HG03432 (cell line): ENCODE data around the gene LOXL1.

ENCODE experiments used
- ATAC-seq: cut with Tn5 transposase; IDR thresholded peaks from one replicate; pipeline ENCODE4 v1.9.1; 2021; ENCODE audit warnings: mild to moderate bottlenecking, moderate library complexity; ENCODE audit not compliant: unreplicated experiment

Gene LOXL1

DNA sequence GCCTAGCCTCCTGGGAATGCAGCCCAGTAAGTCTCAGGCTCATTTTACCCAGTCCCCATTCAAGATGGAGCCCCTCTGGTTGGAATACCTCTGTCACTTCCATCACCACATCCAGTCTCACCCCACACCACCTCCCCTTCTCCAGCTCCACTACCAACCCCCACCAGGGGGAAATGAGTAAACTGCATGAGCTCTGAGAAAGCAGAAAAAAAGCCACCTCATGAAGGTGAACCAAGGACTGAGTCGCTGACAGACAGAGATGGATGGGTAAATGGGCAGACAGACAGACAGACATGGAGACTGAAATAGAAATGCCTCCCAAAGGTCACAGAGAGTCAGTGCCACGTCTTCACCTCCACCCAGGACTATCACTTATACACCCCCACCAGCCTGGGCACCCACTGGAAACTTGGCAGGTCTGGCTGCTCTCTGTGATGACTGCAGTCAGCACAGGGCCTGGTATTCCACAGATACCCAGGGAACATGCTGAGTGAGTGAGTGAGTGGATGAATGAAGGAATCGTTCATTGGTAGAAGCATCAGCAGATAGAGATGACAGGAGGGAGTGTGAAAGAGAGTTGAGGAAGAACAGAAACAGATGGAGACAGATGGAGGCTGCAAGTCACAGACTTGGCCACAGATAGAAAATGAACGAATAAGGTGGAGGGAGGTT, 4.9 kb upstream of the LOXL1 start:
- ATAC-seq = no peak

DNA sequence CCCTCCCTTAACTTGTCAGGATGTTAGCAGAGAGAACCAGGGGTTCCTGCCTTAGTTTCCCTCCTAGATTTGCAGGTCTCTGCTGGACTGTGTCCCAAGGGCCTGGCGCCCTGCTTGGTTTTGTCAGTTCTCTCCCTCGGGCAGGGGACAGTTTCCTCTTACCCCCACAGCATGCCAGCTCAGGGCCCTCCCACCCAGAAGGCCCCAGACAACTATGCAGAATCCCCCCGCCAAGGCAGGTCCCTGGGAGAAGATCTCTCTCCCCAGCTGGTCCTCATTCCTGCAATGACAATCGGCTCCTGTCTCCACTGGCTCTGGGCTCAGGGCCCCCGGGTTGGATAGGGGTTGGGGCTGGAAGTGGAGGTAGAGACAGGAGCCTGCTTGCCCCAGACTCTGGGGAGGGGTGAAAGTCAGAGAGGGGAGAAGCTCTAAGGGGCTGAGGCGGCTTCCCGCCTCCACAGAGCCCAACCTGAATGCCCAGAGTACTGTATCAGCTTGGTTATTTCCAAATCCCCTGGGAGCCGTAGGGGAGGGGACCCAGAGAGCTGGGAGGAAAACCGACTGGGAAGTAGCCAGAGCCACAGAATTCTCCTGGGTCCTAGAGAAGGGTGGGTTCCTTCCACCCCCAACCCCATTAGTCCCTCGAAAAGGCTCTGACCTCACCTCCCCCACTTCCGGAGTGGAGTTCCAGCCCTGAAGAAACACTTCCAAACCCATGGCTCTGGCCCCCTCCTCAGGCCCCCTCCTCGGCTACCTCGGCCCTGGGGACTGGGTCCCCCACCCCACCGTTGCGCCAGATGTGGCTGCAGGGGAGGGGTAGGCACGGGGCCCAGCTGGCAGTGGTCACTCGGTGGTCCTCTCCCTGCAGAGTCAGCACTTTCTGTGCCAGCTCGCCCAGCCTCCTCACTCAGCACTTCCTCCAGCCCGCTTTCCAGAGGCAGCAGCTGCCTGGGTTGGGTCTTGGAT, 3.8 kb upstream of the LOXL1 start:
- no peak for ATAC-seq

DNA sequence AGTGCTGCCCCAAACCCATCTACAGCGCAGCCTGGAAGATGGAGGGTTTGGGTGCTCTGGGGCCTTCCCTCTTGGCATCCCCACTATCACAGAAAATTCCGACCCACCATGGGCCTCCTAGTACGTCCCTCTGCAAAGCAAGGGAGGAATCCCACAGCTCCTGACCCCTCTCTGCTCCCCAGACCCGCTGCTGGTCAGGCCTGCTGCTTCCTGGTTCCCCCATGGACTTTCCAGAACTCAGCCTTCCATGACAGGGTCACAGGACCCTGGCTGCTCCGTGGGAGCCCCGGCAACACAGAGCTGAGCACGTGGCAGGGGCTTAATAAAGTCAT, 3.1 kb upstream of the LOXL1 start:
- ATAC-seq = no peak

DNA sequence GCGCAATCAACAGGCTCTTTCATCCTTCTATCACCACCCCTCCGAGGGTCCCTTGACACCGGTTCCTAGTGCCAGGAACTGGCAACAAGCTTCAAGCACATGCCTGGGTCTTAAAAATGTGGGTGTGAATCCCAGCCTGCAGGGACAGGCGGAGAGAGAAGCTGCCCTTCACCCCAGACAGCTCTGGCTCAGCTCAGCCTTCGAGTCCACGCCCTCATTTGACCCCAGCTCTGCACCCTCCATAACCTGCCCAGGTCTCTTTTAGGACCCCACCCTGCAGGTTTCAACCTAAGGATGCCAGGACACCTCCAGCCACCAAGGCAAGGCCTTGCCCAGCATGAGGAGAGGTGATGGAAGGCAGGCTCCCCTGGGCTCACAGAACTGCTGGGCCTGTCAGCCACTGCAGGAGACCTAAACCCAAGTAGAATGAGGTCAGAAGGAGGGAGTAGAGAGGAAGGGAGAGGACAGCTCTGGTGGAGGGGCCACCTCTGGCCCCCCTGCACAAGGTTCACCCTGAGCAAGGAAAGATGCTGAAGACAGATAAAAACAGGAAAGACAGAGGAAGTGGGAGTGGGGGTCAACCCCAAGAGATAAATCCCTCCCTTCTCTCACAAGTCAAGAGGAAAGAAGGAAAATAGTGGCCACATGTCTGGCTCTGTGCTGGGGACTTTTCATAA, 2.6 kb upstream of the LOXL1 start:
- no peak for ATAC-seq

DNA sequence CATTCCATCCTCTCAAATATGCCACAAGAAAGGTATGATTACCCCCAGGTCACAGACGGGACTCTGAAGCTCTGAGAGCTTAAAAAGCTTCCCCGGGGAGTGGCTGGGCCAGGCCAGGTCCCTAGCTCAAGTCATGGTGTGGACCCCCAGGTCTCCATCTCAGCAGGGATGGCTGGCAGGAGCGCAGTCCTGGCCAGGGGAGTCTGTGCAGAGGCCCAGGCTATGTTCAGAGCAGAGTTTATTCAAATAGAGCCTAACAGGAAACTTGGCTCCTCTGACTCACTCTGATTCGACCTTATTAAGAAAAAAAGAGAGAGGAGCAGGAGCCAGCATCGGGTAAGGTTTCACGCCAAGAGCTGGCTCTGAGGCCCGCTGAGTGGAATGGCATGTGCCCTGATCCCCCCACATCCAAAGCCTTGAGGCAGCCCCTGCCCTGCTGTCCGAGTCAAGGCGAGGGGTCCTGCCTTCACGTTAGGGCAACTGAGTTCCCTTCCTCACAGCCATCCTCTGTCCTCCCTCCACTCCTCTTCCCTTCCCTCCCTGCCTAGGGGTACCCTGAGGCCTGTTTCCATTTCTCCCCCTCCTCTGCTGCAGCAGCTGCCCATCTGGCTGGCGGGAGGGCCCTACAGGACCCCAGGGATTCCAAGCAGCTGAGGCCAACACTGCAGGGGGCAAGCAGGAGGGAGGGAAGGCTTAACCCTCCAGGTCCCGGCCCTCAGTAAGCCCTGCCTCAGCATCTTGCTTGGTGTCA, 1.9 kb upstream of the LOXL1 start:
- no peak for ATAC-seq

DNA sequence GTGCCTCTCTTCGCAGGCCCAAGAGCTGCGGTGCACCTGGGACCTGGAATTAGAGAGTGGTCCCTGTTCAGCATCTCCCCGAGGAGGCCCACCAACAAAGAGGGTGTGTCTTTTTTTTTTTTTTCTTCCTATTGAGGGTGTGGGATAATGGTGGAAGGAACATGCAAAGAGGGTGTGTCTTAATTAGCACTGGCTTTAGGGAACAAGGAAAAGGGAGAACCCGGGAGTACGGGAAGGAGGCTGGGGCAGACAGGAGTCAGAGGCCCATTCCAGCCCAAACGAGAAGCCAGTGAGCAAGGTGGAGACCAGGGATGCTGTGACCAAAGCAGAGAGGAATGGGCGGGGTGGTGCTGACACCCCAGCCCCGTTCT, 429 bp upstream of the LOXL1 start:
- ATAC-seq = no peak

DNA sequence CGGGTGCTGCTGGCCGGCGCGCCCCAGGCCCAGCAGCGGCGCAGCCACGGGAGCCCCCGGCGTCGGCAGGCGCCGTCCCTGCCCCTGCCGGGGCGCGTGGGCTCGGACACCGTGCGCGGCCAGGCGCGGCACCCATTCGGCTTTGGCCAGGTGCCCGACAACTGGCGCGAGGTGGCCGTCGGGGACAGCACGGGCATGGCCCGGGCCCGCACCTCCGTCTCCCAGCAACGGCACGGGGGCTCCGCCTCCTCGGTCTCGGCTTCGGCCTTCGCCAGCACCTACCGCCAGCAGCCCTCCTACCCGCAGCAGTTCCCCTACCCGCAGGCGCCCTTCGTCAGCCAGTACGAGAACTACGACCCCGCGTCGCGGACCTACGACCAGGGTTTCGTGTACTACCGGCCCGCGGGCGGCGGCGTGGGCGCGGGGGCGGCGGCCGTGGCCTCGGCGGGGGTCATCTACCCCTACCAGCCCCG, 777 bp downstream of the LOXL1 start:
- no peak for ATAC-seq

DNA sequence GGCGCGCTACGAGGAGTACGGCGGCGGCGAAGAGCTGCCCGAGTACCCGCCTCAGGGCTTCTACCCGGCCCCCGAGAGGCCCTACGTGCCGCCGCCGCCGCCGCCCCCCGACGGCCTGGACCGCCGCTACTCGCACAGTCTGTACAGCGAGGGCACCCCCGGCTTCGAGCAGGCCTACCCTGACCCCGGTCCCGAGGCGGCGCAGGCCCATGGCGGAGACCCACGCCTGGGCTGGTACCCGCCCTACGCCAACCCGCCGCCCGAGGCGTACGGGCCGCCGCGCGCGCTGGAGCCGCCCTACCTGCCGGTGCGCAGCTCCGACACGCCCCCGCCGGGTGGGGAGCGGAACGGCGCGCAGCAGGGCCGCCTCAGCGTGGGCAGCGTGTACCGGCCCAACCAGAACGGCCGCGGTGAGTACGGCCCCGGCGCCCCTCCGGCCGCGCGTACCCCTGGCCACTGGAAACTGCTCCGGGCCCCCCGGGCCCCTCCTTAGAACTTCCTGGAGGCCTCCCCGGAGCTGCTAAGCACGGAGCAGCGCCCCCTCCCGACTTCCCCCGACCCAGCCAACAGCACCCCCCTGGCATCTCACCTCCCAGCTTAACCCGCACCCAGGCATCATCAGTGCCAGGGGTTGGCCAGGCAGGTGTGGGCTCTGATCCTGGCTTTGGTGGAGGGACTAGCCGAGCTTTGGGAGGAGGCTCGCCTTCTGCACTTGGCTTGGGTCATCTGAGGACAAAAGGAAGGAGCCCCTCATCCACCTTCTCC, 1.4 kb downstream of the LOXL1 start:
- ATAC-seq = peak; percentile 44

DNA sequence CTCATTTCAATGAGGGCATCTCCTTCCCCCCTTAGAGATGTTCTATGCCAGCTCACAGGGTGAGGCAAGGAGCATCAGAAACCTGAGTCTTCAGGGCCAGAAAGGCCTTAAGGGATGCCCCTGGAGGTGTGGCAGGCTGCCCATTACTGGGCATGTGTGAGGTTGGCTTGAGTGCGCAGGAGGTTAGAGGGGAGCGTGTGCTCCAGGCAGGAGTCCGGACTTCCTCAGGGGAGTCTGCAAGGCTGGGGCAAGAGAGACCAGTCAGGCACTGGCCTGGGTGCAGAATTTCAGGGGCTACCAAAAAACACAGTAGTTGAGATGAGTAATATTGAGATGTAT, 1.9 kb downstream of the LOXL1 start:
- ATAC-seq = no peak

DNA sequence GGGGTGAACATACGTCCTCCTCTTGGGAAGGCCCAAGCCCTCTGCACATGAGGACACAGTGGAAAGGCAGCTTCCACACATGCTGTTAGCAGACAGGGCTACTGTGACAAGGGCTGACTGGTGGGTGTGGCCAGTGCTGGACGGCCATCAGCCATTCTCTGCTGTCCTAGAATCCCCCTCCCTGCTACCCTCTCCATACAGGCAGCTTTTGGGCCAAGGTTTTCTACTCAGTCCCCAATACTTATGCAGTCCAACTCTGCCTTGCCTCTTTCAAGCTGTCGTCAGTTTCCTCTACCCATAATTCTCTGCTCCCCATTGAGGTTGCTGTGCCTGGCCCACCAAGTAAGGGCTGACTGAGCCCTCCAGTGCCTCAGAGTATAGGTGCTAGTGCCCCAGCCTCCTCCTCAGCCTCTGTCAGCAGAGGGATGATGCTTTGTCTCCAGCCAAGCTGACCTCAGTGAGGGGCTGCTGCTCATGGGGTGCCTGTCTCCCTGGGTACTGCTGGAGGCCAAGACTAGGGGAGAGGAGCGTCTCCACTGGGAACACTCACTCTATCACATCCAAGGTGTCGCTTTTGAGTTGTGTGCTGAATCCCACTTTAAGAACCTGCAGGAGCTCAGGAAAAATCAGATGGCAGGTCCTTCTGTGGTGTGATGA, 2.8 kb downstream of the LOXL1 start:
- ATAC-seq = no peak

DNA sequence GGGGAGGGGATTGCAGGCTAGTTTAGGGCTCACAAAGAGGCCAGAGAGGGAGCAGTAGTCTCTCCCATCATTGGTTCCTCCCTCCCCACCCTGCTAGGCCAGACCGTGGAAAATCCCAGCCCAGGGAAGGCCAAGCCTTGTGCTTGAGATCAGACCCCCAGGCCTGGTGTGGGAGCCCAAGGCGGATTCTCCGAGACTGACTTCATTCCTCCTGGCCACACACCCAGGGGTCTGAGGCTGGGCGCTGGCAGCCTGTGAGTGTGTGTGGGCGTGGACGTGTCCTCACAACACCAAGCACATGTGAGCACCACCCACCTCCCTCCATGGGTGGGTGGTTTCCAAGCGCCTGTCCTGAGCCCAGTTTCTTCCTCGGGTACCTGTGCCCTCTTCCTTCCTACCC, 4.1 kb downstream of the LOXL1 start:
- ATAC-seq = no peak

DNA sequence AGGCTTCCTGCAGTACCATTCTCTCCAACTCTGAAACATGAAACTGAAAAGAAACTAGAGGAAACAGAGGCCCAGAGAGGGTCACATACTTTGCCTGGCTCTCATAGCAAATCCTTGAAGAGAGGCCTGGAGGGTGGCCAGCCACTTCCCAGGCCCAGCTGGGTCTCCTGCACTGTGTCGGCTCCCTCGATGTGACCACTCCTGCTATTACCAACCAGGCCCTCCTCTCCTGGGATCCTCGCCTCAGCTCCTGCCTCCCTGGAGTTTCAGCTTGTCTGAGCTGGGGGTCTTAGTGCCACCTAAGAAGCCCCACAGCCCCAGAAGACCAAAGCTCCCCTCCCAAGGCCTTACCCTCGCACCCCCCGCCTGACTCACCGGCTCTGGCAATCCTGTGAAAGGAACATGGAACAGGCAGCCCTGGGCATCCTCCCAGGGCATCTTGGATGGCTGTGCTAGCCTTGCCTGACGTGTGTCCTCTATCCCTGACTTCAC, 4.6 kb downstream of the LOXL1 start:
- ATAC-seq = no peak

DNA sequence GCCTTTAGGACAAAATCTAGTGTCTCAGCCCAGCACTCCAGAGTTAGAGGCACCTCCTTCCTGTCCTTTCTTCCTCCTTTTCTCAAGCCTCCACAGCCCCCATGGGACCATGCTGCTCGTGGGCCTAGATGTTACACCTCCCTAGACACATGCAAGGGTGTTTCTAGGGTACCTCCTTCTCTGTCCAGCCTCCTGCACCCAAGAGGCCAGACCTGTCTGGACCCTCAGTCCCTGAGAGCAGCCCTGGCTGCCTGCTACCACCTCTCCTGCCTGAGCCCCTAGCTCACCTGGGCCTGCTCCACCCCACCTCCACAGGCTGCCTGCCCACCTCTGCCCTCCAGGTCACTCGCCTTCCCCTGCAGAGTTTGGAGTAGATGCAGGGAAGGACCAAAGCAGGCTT, 5.2 kb downstream of the LOXL1 start:
- no peak for ATAC-seq

DNA sequence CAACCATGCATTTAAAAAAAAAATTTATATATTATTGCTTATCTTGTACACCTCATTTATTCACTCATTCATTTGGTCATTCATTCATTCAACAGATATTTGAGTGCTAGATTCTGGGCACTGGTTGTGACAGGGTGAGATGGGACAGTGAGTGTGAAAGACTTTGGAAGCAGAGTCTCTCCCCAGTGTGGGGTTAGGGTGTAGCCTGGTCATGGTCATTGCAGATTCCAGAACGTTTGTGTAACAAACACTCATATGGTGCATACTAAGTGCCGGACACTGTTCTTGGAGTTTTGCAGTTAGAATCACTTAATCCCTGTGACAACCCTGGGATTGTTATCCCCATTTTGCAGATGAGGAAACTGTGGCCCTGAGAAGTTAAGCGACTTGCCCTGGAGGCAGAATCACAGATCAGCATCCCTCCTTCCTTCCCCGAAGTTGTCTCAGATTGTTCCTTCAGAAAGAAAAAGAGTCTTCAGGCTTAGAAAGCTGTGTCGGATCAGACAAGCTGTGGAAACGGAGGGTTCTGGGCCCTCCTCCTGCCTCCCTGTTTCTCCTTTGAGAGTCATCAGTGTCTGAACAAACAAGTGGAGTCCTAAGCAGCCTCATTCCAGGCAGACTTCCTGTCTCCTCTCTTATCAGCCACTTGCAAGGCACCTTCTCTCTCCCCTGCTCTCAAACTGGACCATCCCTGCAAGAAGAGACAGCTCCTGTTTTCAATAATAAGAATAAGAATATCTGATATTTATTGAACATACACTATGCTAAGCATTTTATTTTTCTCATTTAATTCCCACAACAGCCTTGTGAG, 6.3 kb downstream of the LOXL1 start:
- no peak for ATAC-seq

DNA sequence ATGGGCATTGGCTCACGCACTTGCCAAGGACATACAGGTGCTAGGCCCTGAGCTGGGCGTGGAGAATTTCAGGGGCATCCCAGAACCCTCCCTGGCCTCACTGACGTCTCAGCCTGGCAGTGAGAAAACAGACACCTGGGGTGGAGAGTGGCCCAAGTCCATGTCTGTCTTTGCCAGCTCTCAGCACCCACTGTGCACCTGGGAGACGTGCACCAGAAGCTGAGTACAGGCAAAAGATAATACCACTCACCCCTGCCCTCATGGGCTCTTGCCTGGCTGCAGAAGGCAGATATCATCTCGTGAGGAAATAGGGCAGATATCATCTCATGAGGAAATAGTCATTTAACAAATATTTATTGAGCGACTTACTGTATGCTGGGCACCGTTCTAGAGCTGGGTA, 8.0 kb downstream of the LOXL1 start:
- no peak for ATAC-seq

DNA sequence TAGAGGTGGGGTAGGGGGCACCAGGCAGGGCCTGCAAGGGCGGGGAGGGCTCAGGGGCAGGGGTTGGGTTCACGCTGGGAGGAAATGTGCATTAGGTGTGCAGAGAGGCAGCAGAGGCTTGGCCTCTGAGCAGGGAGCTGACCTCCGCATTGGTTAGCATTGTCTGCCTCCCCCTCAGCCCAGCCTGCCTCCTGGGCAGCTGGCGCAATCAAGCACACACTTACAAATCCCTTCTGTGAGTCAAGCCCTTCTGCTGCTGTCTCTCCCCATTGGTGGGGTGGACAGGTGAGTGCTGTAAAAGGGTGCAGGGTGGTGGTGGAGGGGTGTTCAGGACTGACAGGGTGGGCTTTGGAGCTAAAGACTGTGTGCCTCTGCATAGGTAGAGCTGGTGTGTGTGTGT, 9.3 kb downstream of the LOXL1 start:
- ATAC-seq = no peak

DNA sequence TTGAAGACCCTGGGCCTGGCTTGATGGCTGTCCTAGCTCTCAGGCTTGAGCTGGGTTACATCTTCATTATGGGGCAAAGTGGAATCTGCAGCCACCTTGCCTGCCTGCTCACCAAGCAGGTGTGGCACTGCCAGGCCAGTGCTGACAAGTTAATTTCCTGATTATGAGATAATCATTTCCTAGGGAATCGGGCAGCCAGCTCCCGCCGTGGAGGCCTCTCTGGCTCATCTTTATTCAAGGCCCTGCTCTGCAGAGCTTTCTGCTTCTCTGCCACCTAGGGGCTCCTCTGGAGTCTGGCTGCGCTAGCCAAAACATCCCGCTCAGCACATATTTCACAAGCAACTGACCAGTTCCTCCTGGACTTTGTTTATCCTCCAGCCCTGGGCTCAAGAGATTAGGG, 9.9 kb downstream of the LOXL1 start:
- ATAC-seq = no peak

DNA sequence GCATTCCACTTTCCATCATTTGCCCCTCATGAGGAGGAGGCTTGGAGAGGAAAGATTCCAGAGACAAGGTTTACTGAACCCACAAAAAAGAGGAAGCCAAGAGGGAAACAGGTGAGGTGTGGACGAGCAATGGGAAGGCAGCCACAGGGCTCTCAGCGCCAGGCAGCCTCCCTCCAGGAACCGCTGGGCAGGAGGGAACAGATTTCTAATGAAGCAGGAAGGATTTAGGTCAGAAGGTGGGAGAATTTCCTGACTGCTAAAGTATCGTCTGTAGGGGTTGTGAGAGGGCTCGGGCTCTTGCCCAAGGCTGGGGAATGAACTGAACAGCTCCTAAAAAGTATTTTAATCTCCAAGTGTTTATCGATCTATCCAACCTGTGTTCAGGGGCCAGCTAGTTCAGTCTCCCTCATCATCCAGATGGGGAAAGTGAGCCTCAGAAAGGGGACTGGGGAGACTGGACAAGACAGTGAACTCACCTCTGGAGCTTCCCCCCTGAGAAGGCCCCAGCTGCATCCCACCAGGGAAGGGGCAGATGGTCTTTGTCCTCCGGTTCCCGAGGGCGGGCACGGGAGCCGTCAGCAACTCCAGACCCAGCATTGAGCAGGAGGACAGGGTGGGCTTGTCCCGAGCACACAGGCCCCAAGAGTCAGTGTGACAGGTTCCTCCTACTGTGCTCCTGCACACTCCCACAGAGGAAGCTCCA, 10.5 kb downstream of the LOXL1 start:
- no peak for ATAC-seq
